NCI-H1436 (cell line): Measurements from ENCODE around the gene TEX26.

ENCODE experiments used
- DNase-seq: peaks from one replicate; lab custom pipeline; 2025; lab: John Stamatoyannopoulos, UW

Gene TEX26

DNA sequence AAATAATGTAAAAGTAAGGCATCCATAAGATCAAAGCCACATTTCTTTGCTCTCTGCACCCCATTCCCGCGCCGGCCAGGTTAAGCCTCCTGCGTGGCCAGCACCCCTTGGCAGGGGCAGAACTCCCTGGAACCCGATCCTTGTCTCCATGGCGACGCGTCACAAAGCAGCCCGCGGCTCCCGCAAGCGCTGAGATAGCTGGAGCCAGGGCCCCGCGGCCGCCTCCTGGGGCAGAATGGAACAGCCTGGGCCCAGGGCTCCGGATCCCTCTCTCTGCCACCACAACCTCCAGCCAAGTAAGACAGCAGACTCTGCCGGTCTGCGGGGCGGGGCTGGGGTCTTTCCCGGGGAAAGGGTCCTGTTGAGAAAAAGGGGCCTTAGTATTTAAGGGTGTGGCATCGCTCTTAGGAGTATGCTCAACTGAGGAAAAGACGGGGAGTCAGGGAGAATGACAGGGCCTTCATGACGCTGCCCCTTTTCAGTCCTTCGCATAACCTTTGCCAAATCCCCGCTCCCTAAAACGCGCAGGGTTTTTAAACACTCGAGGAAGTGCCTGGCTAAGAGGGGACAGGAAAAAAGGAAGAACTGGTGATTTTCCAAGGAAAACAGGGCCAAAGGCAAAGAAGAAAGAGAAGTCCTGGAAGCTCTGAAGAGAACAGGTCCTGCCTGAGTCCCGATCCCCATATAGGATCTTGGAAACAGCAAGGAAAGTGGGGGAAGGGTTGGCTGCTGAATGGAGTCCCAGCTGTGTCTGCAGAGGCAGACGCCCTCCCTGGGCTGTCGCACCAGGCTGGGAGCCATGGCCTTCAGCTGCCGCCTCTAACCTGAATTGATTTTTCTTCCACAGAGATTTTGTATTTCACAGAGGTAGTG is at the start of gene TEX26:
Gene TEX26 (plus strand): TSS at position 176 of the 873 bp plus-strand sequence. CDS start 60 bp downstream, at position 236.
- no peak for DNase-seq

DNA sequence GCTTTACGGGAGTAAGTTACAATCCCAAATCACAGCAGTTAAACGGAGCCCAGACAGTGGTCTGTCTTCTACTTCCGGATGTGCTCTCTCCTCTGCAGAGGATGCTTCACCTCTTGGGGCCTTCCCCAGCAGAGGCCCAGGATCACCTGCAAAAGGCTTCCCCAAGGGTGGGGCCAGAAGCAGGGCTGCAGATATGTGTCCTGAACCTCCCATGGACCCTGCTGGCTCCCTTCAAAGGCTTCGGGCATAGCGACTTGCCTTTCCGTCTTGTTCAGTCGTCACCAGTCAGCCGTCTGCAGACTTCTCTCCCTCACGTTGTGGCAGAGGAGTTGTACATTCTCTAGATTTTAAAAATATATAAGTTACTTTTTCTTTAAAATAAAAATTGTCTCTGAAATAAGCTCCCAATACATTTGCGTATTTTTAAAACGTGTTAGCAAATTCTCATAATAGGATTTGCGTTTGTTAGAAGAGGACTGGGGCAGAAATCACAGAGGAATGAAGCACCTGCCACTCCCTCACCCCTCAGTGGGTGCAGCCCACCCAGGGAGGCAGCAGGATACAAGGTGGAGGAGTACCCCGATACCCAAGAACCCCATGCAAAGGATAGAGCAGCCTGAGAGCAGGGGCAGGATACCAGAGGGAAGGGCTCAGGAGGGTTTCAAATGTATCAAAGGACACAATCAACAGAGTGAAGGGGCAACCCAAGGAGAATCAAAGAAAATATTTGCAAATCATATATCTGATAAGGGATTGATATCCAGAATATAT is 49.3 kb upstream of the TEX26 start:
- no peak for DNase-seq

DNA sequence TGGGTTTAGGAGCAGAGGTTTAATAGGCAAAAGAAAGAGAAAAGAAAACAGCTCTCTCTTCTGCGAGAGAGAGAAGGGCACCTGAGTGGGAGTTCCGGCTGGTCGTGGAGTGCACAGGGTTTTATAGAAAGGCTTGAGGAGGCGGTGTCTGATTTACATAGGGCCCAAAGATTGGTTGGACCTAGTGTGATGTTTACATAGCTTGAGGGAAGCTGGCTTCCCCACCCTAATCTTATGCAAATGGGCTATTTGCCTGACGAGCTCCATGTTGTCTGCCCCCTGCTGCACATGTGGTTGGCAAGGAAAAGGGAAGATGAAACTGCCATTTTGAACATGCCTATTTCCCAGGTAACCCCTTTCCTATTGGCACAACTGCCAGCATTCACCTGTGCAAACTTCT is 47.9 kb upstream of the TEX26 start:
- DNase-seq: no peak

DNA sequence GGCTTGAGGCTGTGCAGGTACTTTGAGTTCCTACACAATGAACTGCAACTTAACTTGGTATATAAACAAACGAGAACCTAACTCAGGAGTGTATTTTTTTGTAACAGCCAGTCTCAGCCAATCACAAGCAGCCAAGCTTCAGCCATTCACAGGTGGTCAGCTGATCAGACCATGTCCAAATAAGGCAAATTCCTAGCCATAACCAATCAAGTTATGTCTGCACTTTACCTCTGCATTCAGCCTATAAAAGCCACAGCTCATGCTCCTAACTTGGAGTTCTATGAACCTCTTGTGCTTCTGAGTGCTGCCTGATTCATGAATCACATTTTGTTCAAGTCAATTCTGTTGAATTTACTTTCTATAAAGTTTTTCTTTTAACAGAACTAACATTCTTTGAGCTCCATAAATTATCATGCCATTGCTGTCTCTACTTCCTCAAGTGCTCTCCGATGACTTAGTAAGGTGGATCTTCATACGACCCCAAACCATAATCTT is 43.2 kb upstream of the TEX26 start:
- DNase-seq: no peak

DNA sequence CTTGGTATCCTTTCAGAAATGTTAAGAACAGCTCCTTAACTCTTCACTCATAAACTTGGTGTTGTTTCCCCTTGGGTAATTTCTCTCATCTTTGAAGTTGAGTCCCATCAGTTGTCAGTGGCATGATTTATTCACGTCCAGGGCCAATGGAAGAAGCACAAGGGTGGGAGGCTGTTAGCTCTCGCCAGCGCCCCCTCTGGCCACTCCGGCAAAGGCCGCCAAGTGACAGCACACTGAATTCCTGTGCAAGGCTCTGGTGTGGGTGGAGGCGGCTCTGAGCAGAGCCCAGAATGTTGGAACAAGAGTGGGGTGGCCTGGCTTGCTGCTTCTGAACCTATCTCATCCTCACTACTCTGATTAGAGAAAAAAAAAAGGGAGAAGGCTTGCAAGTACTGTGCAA is 39.5 kb upstream of the TEX26 start:
- DNase-seq: no peak

DNA sequence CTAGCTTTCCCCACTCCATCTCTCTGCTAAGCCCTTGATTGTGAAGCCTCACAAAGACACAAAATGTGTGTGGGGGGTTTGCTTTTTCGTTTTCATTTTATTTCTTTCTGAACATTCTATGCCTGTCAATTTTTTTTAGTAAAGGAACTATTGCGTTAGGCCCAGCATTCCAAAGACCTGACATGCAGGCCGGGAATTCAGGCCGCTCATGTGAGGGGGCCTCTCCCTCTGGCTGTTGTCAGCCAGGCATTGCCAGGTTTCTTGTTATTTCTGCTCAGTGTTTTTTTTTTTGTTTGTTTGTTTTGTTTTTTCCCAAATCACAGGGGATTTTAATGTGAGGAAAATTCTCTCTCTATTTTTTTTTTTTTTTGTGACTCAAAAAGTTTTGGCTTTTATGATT is 36.7 kb upstream of the TEX26 start:
- no peak for DNase-seq

DNA sequence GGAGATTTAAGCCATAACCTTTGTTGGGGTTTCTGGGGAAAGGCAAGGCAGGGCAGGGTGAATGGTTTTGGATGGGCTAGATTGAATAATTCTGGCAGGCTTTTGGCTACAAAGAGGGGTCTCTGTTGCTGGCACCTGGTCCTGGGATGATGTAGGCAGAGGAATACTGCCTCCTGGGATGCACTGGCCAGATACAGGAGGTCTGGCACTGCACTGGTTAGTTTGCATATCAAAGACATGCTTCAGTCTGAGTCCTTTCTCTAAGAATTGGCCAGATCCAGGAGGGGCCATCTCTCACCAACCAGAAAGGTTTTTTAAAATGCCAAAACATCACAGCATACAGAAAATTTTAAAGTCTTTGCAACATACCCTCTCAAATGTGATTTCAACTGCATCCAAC is 34.4 kb upstream of the TEX26 start:
- DNase-seq: no peak

DNA sequence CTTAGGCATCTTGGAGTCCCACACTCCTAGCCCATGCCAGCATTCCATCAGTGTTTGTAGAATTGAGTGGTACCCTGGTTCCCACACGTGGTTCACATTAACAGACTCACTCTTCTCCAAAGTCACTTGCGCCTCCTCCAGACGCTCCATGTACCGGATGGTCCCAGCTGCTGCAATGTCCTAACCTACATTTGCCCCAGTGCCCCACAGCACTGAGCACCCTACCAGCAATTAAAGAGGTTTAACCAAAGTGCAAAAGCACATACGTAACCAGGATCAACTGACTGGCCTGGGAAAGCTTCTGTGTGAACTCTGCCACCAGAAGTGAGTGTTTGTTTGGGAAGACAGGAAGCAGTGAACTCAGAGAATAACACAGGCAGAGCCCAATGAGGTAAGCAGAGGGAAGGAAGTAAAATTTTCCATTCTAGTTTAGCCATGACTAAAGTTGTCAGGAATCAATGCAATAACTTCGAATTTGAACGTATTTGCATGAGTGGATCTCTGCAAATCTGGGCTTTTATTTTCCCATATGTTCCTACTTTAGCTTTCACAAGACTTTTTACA is 33.7 kb upstream of the TEX26 start:
- no peak for DNase-seq

DNA sequence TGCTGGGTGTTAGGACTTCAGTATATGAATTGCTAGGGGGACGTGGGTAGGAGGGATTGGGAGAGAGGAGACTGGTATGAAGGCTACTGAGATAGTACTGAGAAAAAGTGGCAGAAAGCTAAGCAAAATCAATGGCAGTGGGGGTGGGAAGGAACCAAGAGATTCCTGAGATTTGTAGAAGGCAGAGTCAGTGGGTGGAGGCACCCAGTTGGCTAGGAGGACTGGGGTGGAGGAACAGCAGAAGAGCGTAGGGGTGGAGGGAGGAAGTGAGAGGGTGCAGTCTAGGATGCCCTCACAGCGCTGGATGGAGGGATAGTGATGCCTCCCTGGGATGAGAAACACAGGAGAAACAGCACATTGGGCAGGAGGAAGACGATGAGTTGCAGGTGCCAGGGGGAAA is 32.0 kb upstream of the TEX26 start:
- no peak for DNase-seq

DNA sequence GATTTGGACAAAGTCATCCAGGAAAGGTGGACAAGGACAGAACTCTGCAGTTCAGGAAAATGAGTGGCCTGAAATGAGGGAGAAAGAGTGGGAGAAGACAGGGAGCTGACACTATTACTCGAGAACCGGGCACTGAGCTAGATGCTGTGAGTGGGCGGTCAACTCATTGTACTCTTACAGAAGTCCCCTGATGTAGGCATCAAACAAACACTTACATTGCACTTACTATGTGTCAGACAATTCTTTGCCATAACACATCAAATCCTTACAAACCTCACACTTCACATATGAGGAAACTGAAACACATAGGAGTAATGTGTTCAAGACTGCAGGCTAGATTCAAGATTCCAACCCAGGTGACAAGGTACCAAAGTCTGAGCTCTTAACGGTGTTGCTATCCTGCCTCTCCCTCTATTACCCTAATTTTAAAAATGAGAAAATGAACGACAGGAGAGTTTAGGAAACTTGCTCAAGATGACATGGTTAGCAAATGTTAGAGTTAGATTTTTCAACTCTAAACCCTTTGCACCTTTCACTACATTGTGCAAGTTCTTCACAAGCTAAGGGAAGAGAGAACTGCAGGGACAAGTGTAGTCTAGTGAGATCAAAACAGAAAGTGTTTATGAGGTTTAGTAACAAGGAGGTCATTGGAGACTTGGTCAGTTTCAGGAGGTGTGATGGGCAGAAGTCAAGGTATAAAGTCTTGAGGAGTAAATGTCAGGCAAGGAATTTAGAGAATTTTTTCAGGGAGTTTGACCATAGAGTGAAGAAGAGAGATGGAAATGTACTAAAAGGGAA is 31.3 kb upstream of the TEX26 start:
- DNase-seq: no peak

DNA sequence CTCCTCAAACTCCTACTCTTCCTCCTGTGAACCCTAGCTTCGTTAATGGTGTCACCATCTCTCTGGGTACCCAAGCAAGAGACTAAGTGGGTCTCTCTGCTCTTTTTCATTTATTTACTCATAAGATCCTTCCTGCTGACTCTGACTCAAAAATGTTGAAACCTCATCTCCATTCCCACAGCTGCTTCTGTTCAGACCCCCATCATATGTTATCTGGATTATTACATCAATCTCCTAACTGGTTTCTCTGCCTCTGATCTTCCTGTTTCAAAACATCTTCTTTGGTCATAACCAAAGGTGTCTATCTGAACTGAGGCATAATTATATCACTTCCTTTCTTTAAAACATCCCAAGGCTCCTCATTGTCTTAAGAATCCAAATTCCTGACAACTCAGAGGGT is 28.4 kb upstream of the TEX26 start:
- no peak for DNase-seq

DNA sequence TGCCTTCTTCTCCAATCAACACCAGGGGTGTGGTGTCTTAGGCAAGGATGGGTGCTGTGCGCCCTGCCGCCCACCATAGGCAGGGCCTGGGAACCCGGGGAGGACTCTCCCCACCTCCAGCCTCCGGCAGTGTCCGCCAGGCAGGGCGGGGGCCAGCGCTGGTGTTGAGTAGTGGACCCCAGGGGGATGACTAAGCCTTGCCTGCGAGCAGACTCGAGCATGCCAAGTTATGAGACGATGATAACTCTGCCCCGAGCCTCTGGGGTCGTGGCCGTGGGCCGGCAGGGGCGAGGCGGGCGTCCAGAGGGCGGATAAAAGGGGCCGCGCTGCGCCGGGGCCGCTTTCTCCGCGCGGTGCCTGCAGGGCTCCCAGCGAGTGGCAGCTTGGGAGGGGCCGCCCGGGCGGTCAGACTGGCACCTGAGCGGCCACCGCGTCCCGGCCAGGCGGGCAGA is 26.5 kb upstream of the TEX26 start, which contains the start of gene MEDAG:
Gene MEDAG (plus strand): TSS at position 340 of the 452 bp plus-strand sequence. CDS start 245 bp downstream, outside the sequence.
- no peak for DNase-seq

DNA sequence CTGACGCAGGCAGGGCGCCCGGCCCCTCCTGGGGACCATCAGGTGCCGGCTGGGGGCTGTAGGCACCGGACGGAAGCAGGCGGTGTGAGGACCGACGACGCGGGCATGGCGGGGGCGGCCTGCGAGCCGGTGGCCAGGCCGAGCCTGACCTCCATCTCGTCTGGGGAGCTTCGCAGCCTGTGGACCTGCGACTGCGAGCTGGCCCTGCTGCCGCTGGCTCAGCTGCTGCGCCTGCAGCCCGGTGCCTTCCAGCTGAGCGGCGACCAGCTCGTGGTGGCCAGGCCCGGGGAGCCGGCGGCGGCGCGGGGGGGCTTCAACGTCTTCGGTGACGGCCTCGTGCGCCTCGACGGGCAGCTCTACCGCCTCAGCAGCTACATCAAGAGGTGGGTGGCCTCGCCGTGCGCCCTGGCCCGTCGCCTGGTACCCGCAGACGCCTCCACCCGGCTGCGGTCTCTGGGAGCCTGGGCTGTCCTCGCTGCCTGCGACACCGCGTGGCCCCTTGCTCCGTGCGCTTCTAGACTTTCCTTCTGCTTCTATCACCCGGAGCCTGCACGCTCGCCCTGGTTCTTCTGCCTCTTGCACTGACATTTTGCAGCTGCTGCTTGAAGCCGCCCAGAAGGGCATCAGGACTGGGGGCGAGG is 25.9 kb upstream of the TEX26 start:
- no peak for DNase-seq

DNA sequence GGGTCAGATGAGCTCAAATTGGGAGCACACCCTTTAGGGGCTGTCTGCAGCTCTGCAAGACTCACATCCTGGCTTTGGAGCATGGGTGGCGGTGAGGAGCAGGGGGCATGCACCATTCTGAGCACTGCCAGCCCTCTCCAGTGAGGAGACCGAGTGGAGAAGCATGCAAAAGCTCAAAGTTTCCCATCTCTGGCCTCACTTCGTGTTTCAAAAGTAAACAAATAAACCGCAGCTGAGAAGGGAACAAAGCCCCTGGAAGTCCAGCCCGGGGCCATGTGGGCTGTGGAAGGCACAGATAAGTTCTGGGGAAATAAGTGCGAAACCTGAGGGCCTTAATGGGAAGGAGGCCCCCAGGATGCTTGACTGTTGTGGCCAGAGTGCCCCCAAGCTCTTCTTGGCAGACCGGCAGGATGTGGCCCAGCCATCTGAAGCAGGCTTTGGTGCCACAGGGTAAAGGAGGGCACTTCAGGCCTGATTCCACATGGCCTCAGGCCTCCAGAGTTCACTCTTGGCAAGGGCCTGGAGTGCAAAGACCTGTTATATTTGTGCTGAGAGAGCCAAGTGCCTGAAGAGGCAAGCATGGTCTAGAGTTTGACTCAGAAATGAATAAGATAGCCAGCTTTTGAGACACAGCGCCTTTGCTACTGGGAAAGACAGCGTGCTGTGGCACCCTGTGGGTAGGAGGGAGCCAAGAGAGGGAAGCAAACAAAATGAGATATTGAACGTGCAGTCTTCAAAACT is 25.2 kb upstream of the TEX26 start:
- DNase-seq: no peak

DNA sequence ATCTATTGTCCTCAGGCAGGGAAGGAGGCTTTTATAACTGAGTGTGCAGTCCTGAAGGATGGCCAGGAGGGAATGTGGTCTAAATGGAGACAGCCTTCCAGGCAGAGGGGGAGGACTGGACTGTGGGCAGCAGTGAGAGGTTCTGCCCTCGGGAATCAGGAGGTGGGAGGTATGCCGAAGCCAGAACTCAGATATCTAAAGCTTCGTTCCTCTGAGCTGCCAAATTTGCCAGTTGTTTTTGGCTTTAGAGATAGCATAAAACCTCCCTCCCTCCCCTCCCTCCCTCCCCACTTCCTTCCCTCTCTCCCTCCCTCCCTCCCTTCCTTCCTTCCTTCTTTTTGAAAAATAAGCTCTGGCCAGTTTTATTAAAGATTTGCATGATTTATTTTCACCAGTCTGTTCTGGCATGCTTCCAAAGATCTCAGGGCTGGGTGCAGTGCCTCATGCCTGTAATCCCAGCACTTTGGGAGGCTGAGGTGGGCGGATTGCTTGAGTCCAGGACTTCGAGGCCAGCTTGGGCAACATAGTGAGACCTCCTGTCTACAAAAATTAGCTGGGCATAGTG is 24.0 kb upstream of the TEX26 start:
- DNase-seq: no peak

DNA sequence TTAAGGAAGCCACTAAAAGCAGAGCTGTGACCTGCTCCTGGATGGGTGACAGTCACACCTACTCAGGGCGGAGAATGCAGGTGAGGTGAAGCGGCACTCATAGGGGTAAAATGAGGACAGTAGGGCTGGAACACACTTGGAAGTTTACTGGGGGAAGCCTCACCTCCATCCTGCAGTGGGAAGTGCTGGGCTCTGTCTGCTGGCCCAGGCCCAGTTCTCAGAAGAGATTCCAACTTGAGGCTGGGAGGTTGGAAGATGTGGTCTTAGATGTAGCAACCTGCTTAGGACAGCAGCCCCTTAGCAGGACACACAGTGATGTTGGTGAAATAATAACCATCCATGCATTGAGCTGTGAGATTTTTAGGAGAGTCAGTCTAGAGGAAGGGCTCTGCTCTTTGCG is 21.8 kb upstream of the TEX26 start:
- no peak for DNase-seq

DNA sequence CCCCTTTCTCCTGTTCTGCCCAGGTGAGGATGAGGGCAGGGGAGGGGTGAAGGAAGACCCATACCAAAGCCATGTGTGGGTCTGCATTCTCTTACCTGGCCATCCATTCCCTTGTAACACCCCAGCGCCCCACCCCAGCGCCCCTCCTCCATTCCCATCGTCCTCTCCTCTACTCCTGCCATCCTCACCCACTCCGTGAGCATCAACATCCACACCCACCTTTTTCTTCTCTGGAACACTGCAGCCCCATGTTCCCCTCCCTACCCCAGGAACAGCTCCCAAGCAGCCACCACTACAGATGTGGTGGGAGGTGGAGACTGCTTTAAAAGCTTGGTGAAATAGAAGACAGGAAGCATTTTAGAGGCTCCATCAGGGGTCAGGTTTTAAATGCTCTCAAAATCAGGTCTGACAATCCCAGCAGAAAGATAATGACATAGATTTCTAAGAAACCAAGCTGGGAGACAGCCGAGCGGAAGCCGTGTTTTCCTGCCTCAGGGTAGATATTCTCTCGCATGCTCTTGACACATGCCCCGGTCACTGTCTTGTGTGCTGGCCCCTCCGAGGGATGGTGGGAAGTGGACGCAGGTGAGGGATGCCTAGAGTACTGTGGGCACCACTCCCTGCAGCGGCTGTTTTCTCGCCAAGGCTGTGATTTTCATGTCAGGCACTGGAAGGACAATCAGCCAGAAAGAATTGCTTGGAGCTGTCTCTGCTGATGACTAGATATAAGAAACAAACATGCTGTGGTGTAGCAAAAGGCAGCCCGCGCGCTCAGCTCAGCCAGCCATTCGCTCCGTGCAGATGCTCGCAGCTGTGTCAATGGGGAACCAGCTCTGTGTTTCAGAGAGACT is 16.5 kb upstream of the TEX26 start:
- no peak for DNase-seq

DNA sequence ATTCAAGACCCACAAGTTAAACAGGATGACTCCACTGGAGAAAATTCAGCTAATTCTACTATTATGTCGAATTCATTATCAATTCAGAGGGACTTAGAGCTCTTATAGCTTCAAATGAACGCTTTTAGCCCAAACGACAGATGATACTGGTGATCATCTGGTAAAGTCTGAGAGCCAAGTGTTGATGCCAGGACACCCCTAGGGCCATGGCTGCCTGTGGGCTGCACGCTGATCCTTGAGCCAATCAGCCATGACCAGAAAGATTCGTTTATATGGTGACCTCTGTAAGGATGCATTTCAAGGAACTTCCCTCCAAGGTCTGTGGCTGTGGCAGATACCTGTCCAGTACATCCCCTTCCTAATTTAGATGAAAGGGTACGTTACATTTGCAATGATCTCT is 15.5 kb upstream of the TEX26 start:
- DNase-seq: no peak
